CD8-positive, alpha-beta memory T cell (primary cell): ENCODE measurements around the gene ROPN1B. TPM values are rescaled to one million over a fixed set of nuclear protein-coding genes. Genes with fewer than 3 reads are reported as not detected.
"Not testable (repeated sequence)": the region's sequence is repeated elsewhere in the genome, so short reads cannot be mapped to it uniquely, and the experiment has no call there.

ENCODE experiments used
- CTCF ChIA-PET: fragments of 350-600 bp; sonication (Branson Sonifier 250); formaldehyde crosslinking; loops from one replicate; lab custom pipeline; 2021; ENCODE audit warnings: antibody characterized with exemption; lab: Charles Lee
- POLR2A ChIA-PET: fragments of 350-600 bp; sonication (Branson Sonifier 250); formaldehyde crosslinking; loops from one replicate; lab custom pipeline; 2021; ENCODE audit warnings: antibody characterized with exemption; lab: Charles Lee
- DNase-seq, 5 donors: peaks; one replicate each; pipeline versions ENCODE4 v3.0.0 to v3.0.0-alpha.2; 2020 to 2022; ENCODE audit warnings: mixed read lengths in 1 of 5
- H3K27ac ChIP-seq: one replicate; pipeline ENCODE4 v1.7.0; 2013; ENCODE audit warnings: low read depth, mild to moderate bottlenecking, low read length, moderate library complexity
- H3K27me3 ChIP-seq: 2 replicates; pipeline ENCODE4 v1.7.0; 2013; ENCODE audit warnings: low read length, mild to moderate bottlenecking; ENCODE audit not compliant: insufficient read depth, poor library complexity, severe bottlenecking
- H3K36me3 ChIP-seq: 2 replicates; pipeline ENCODE4 v1.7.0; 2013; ENCODE audit warnings: mild to moderate bottlenecking, low read length, moderate library complexity; ENCODE audit not compliant: insufficient read depth
- H3K4me1 ChIP-seq: 2 replicates; pipeline ENCODE4 v1.7.0; 2013; ENCODE audit warnings: mild to moderate bottlenecking, low read length, moderate library complexity; ENCODE audit not compliant: insufficient read depth
- H3K4me3 ChIP-seq: 2 replicates; pipeline ENCODE4 v1.7.0; 2013; ENCODE audit warnings: mild to moderate bottlenecking, low read length
- H3K9me3 ChIP-seq: 2 replicates; pipeline ENCODE4 v1.7.0; 2013; ENCODE audit warnings: mild to moderate bottlenecking, low read length
- H3K27ac Mint-ChIP-seq, 8 donors: one replicate each; pipeline ENCODE4 v1.8.0; 2020 to 2021; ENCODE audit warnings: mixed read lengths in 8 of 8, mild to moderate bottlenecking in 6 of 8, inconsistent platforms in 3 of 8, moderate library complexity in 3 of 8
- H3K27me3 Mint-ChIP-seq, 2 donors: one replicate each; pipeline ENCODE4 v1.8.0; 2020 to 2021; ENCODE audit warnings: mixed read lengths in 2 of 2, mild to moderate bottlenecking in 1 of 2, moderate library complexity in 1 of 2
- H3K36me3 Mint-ChIP-seq, 3 donors: one replicate each; pipeline ENCODE4 v1.8.0; 2020 to 2021; ENCODE audit warnings: mixed read lengths in 3 of 3, inconsistent platforms in 1 of 3, mild to moderate bottlenecking in 1 of 3
- H3K4me1 Mint-ChIP-seq, 3 donors: one replicate each; pipeline ENCODE4 v1.8.0; 2020 to 2021; ENCODE audit warnings: mixed read lengths in 3 of 3, inconsistent platforms in 1 of 3, mild to moderate bottlenecking in 1 of 3
- H3K4me3 Mint-ChIP-seq, 7 donors: one replicate each; pipeline ENCODE4 v1.8.0; 2020 to 2021; ENCODE audit warnings: mixed read lengths in 7 of 7, mild to moderate bottlenecking in 6 of 7, moderate library complexity in 4 of 7, inconsistent platforms in 2 of 7
- H3K9me3 Mint-ChIP-seq, 5 donors: one replicate each; pipeline ENCODE4 v1.8.0; 2020 to 2022; ENCODE audit warnings: mixed read lengths in 5 of 5, mild to moderate bottlenecking in 3 of 5, moderate library complexity in 2 of 5, inconsistent platforms in 1 of 5
- polyA plus RNA-seq: library from polyadenylated mRNA; unstranded; fragments of 300-500 nt; fragmentation: Illumina TruSeq; gene quantifications from one replicate; pipeline ENCODE4 v1.2.3, GENCODE V29; 2021
- total RNA-seq, 2 experiments: library from RNA; stranded (reverse); gene quantifications; one replicate each; pipeline ENCODE4 v1.2.3, GENCODE V29; 2021

ROPN1B gene
- total and polyA plus RNA-seq, 3 experiments from 2014 or later: not detected

DNA sequence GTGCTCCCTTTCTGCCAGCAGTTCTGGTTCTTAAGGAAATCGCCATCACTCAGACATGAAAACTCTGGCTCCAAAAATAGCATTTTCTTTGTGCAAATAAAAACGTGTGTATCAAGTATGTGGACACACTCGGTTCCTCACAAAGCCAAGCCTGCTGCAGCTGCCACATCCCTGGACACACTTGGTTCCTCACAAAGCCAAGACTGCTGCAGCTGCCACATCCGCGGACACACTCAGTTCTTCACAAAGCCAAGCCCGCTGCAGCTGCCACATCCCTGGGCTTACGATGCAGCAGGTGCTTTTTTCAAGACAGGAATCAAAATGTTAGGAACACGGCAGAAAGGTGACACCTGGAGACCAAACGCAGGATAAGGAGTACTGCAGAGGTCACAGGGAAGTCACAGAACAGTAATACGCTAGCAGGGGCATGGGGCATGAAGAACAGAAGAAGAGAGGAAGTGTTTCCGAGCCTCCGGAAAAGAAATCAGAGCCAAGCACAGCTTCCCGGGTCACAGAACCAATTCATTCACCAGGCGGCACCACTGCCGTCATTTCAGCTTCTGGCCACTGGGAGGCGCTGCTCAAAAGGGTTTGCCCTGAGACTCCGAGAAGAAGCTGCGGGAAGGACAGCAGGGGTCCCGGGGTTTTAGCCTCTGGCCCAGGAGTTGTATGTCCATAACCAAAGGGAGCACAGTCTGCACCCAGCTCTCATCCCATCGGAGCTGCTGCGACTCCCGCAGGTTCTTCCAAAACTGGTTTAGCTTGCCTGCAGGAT, 40.0 kb upstream of the ROPN1B start:
- H3K9me3 ChIP-seq, H3K4me3 Mint-ChIP-seq, POLR2A ChIA-PET, H3K9me3 Mint-ChIP-seq, H3K27me3 ChIP-seq, H3K27ac ChIP-seq, H3K27me3 Mint-ChIP-seq, H3K4me1 ChIP-seq, H3K36me3 Mint-ChIP-seq, H3K36me3 ChIP-seq, H3K4me3 ChIP-seq: not testable (repeated sequence)
- Mint-ChIP-seq H3K27ac (peak overlapping the region in 1 of 8 donors; percentile 50), H3K4me1 (peaks cover 7 to 14% (median 11%) of the 10 kb centered on the region in 3 donors)
- peak; percentile 32 to 69 (median 55) for DNase-seq
- CTCF ChIA-PET: interaction anchor here (0.8 to 1.2 kb wide), 2 partner anchors 22 to 155 kb away, joined by 3 read pairs; partner anchors contain the start of gene SLC41A3

DNA sequence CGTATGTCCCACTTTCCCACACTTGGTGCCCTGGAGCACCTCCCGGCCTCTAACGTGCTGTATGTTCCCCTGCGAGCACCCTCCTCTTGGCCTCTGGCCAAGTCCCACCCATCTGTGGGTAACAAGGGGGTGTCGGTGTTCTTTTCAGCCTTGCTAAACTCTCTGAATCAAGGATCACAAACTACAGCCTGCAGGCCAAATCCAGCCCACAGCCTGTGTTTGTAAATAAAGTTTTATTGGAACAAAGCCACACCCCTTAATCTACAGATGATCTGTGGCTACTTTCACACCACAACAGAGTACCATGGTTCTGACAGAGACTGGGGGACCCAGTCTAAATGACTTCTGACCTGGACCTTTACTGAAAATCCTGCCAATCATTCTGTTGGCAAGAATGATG, 39.2 kb upstream of the ROPN1B start:
- H3K36me3 ChIP-seq, POLR2A ChIA-PET, H3K27me3 ChIP-seq, H3K4me3 Mint-ChIP-seq, H3K27ac Mint-ChIP-seq, H3K27ac ChIP-seq, H3K9me3 ChIP-seq, H3K4me3 ChIP-seq, H3K4me1 ChIP-seq, H3K36me3 Mint-ChIP-seq, DNase-seq, H3K27me3 Mint-ChIP-seq, H3K9me3 Mint-ChIP-seq: not testable (repeated sequence)
- CTCF ChIA-PET: interaction anchor here (0.8 to 1.2 kb wide), 2 partner anchors 21 to 154 kb away, joined by 3 read pairs; partner anchors contain the start of gene SLC41A3
- peaks cover 7 to 14% (median 11%) of the 10 kb centered on the region in 3 donors for H3K4me1 Mint-ChIP-seq

DNA sequence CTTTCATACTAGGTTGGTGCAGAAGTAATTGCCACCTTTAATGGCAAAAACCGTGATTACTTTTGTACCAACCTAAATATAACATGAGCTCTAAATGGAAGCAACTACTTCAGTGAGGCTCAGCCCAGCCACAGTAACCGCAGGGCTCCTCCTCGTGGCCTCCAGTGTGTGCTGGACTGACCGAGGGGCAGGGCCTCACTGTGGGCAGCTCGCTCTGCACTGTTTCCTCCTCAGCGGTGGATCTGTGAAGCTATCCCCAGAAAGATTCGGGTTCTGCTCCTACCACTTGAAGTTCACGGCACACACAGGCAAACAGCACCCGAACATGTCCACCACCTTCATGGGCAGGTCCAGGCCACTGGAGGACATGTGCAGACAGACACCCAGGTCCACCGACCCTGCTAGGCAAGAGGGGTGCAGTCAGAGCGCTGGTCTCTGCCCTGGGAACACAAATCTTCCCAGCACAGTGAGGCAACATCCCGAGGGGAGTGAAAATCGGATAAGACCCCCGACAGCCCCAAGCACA, 37.6 kb upstream of the ROPN1B start:
- POLR2A ChIA-PET, H3K4me3 Mint-ChIP-seq, DNase-seq, H3K4me3 ChIP-seq, H3K9me3 Mint-ChIP-seq, H3K36me3 Mint-ChIP-seq, H3K27me3 ChIP-seq, H3K36me3 ChIP-seq, H3K4me1 ChIP-seq, H3K27ac ChIP-seq, H3K9me3 ChIP-seq, CTCF ChIA-PET: not testable (repeated sequence)
- Mint-ChIP-seq H3K27me3 (peaks cover 6 to 20% of the 10 kb centered on the region in 2 donors), H3K27ac (peak overlapping the region in 1 of 8 donors; percentile 36), H3K4me1 (peaks cover 7 to 14% (median 11%) of the 10 kb centered on the region in 3 donors)

DNA sequence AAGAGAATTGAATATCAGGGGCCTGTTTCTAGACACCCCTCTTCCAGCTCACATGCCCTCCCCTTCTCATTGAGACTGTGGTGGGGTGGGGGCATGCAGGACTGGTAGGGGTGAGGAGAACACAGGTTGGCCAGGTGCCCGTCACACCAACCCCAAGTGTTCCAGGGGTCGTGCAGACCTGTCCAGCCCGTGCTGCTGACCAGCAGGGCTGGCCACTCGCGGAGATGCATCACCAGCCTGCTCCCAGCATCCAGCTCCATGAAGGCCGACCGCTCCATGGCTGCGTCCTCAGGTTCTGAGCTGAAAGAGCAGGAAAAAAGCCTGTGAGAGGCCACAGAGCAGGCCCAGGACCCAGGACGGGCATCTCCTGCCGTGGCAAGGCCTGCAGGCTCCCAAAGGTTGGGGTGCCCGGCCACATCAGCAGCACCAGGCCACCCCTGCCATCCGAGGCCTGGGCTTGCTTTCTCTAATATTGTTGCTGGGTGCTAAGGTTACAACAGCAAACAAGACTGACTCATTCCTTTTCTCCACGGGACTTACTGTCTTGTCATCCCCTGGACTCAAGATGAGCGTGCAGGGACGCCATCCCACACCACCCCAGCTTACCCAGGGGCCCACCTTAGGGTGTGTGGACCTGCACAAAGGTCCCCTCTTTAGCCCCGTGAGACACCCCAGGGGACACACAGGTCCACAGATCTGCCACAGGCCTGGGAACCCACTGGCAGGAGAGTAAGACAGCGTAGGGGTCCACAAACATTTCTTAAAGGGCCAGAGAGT, 35.4 kb upstream of the ROPN1B start:
- H3K27ac Mint-ChIP-seq, H3K9me3 Mint-ChIP-seq, H3K4me1 ChIP-seq, H3K4me3 Mint-ChIP-seq, POLR2A ChIA-PET, DNase-seq, H3K27me3 ChIP-seq, H3K36me3 Mint-ChIP-seq, H3K4me3 ChIP-seq, H3K27ac ChIP-seq, H3K36me3 ChIP-seq, H3K9me3 ChIP-seq: not testable (repeated sequence)
- CTCF ChIA-PET: interaction anchor here (1.5 kb wide), 1 partner anchor 167 kb away, joined by 3 read pairs; no protein-coding TSS in a partner anchor
- Mint-ChIP-seq H3K4me1 (peaks cover 7 to 14% (median 11%) of the 10 kb centered on the region in 3 donors), H3K27me3 (peaks cover 7 to 23% of the 10 kb centered on the region in 2 donors)

DNA sequence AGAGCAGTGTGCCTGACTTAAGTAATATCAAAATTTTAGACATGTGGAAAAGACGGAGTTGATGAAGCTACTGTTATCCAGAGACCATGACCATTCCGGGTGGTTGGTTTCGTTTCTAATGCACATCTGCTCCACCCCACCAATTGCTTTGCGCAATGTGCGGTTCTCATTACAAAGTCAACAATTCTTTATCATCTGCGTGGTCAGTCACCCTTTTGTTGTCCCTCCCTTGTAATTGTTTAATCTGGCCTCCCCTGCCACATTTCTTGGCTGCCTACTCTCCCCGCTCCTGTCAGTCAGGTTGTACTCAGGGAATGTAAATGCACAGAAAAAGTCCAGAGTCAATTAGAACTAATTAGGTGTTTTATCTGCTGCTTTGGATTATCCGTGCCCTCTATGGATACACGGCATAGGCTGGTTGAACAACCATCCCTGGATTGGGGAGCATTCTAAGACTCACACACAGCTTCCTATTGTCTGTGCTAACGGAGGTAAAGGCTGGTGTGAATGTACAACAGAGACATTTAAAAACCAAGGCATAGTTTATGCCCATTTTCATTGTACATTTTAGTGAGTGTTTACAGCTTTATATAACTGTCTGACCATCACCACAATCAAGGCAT, 33.6 kb upstream of the ROPN1B start:
- H3K27ac Mint-ChIP-seq, H3K4me1 ChIP-seq, H3K36me3 Mint-ChIP-seq, CTCF ChIA-PET, H3K9me3 ChIP-seq, H3K27ac ChIP-seq, H3K36me3 ChIP-seq, H3K4me3 Mint-ChIP-seq, DNase-seq, H3K27me3 ChIP-seq, POLR2A ChIA-PET, H3K9me3 Mint-ChIP-seq, H3K4me1 Mint-ChIP-seq, H3K4me3 ChIP-seq: not testable (repeated sequence)
- peaks cover 5 to 20% of the 10 kb centered on the region in 2 donors for H3K27me3 Mint-ChIP-seq

DNA sequence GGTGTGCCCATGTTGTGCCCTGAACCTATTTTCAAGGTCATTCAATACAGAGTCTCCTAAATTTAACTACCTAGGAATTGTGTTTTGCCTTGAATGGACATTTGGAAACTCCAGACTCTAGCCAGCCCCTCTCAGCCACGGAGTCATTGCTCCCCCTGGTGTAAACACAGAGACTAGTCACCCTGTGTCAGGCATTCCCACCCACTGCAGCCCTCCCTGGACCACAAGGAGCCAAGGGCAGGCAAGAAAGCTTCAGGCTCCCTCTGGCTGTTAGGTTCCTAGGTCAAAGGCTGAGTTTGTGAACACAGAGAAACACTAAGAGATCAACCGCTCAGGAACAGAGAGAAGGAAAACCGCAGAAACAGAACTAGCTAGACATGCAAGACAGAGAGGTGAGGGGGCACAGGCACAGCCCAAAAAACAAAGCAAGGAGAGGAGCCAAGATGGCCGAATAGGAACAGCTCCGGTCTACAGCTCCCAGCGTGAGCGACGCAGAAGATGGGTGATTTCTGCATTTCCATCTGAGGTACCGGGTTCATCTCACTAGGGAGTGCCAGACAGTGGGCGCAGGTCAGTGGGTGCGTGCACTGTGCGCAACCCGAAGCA, 32.7 kb upstream of the ROPN1B start:
- CTCF ChIA-PET: not testable (repeated sequence)

DNA sequence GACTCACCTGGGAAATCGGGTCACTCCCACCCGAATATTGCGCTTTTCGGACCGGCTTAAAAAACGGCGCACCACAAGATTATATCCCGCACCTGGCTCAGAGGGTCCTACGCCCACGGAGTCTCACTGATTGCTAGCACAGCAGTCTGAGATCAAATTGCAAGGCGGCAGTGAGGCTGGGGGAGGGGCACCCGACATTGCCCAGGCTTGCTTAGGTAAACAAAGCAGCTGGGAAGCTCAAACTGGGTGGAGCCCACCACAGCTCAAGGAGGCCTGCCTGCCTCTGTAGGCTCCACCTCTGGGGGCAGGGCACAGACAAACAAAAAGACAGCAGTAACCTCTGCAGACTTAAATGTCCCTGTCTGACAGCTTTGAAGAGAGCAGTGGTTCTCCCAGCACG, 32.1 kb upstream of the ROPN1B start:
- H3K36me3 ChIP-seq, CTCF ChIA-PET, H3K4me1 ChIP-seq, H3K4me1 Mint-ChIP-seq, H3K27ac ChIP-seq, H3K9me3 Mint-ChIP-seq, DNase-seq, H3K36me3 Mint-ChIP-seq, H3K27me3 ChIP-seq, H3K4me3 Mint-ChIP-seq, H3K27ac Mint-ChIP-seq, POLR2A ChIA-PET, H3K4me3 ChIP-seq, H3K9me3 ChIP-seq: not testable (repeated sequence)
- peaks cover 5 to 20% of the 10 kb centered on the region in 2 donors for H3K27me3 Mint-ChIP-seq

More for the DNA sequence above, 32.7 kb upstream of the ROPN1B start:
- H3K36me3 ChIP-seq, H3K4me3 ChIP-seq, H3K4me1 Mint-ChIP-seq, H3K27ac ChIP-seq, H3K27me3 ChIP-seq, DNase-seq, H3K27ac Mint-ChIP-seq, POLR2A ChIA-PET, H3K9me3 Mint-ChIP-seq, H3K4me1 ChIP-seq, H3K4me3 Mint-ChIP-seq, H3K9me3 ChIP-seq, H3K36me3 Mint-ChIP-seq: not testable (repeated sequence)
- peaks cover 5 to 20% of the 10 kb centered on the region in 2 donors for H3K27me3 Mint-ChIP-seq
